HepG2 (cell line): ENCODE results near the gene MUL1. TPM values are rescaled to one million over a fixed set of nuclear protein-coding genes. Genes with fewer than 3 reads are reported as not detected.
A peak's percentile ranks its signal among the peaks of the same experiment; 100 is the strongest.

Source experiments
- ATAC-seq: fragments of 200-7000 bp; cut with Tn5 transposase; 3 replicates; pipeline ENCODE4 v1.9.1; 2020; ENCODE audit warnings: mild to moderate bottlenecking, moderate library complexity
- BruUV-seq: library from RNA; stranded (reverse); fragments of 400-500 nt; replicated peaks from 2 replicates; lab custom pipeline; 2021; lab: Mats Ljungman, UMichigan
- CTCF ChIA-PET: fragments of 300-600 bp; formaldehyde crosslinking; extraction: SDS; loops from one replicate; lab custom pipeline; 2021; ENCODE audit warnings: low total read pairs, inconsistent platforms, low intra/inter-chr PET ratio; lab: Yijun Ruan, JAX
- POLR2A ChIA-PET: fragments of 350-600 bp; sonication (Branson Sonifier 250); formaldehyde crosslinking; loops from one replicate; lab custom pipeline; 2020; ENCODE audit warnings: antibody characterized with exemption, inconsistent platforms; lab: Yijun Ruan, JAX
- DNase-seq: peaks from one replicate; pipeline ENCODE4 v3.0.0-alpha.2; 2015; ENCODE audit warnings: low spot score
- FAIRE-seq: peaks from 3 replicates; lab custom pipeline; 2011; peaks lifted over from hg19 to GRCh38; lab: Jason Lieb, UNC
- H2AFZ ChIP-seq: one replicate; pipeline ENCODE4 v1.6.1; 2011; ENCODE audit warnings: low read length, inconsistent platforms
- H3K27ac ChIP-seq: fragments of 300-600 bp; 3 replicates; pipeline ENCODE4 v1.8.0; 2011; ENCODE audit warnings: mixed run types, mild to moderate bottlenecking, mixed read lengths, low read length, inconsistent platforms; ENCODE audit not compliant: insufficient read depth; ENCODE audit errors: extremely low read length
- H3K27me3 ChIP-seq, 2 experiments: fragments of 200-600 bp in 1 of 2; 2 replicates in 1 of 2; 3 replicates in 1 of 2; pipeline versions ENCODE4 v1.6.0 to v1.8.0; 2011; ENCODE audit warnings: low read length in 2 of 2, mild to moderate bottlenecking in 2 of 2, moderate library complexity in 2 of 2, inconsistent platforms in 1 of 2; ENCODE audit not compliant: insufficient read depth in 2 of 2, control insufficient read depth in 1 of 2
- H3K36me3 ChIP-seq, 2 experiments: fragments of 200-600 bp in 1 of 2; replicated peaks in 1 of 2; 2 replicates in 1 of 2; 3 replicates in 1 of 2; pipeline versions ENCODE4 v1.5.1 to v1.8.0; 2011; ENCODE audit warnings: low read length in 2 of 2, inconsistent platforms in 1 of 2; ENCODE audit not compliant: insufficient read depth in 2 of 2, control insufficient read depth in 1 of 2
- H3K4me1 ChIP-seq: 2 replicates; pipeline ENCODE4 v1.5.1; 2012; ENCODE audit warnings: low read length, inconsistent platforms; ENCODE audit not compliant: insufficient read depth
- H3K4me2 ChIP-seq: 2 replicates; pipeline ENCODE4 v1.6.0; 2011; ENCODE audit warnings: low read depth, low read length, inconsistent platforms
- H3K4me3 ChIP-seq, 3 experiments: fragments of 200-600 bp in 1 of 3; sonication (generic), shearing (Covaris generic) in 1 of 3; replicated peaks in 1 of 3; 2 replicates each; pipeline ENCODE4 v1.5.1; 2011 to 2016; ENCODE audit warnings: low read length in 3 of 3, inconsistent platforms in 2 of 3, low read depth in 2 of 3, mild to moderate bottlenecking in 2 of 3, control low read depth in 1 of 3, mixed read lengths in 1 of 3; ENCODE audit not compliant: insufficient read depth in 1 of 3
- H3K79me2 ChIP-seq: one replicate; pipeline ENCODE4 v1.6.1; 2011; ENCODE audit warnings: low read length, inconsistent platforms; ENCODE audit not compliant: insufficient read depth
- H3K9ac ChIP-seq: 2 replicates; pipeline ENCODE4 v1.6.0; 2011; ENCODE audit warnings: mild to moderate bottlenecking, low read depth, low read length, inconsistent platforms; ENCODE audit not compliant: insufficient read depth
- H3K9me3 ChIP-seq: 2 replicates; pipeline ENCODE4 v1.5.1; 2012; ENCODE audit warnings: mild to moderate bottlenecking, low read length
- H4K20me1 ChIP-seq: 2 replicates; pipeline ENCODE4 v1.6.0; 2011; ENCODE audit warnings: inconsistent platforms, mild to moderate bottlenecking, low read length, moderate library complexity; ENCODE audit not compliant: insufficient read depth
- CHD2 ChIP-seq: IDR thresholded peaks from 2 replicates; pipeline ENCODE4 v1.6.1; 2011; ENCODE audit warnings: low read depth, low read length, improper control_type of control experiment
- HNF4A ChIP-seq: sonication (generic); formaldehyde crosslinking; IDR thresholded peaks from 2 replicates; pipeline ENCODE4 v1.4.0; 2020; ENCODE audit warnings: missing genetic modification reagents
- HNRNPUL1 ChIP-seq: fragments of 200-400 bp; formaldehyde crosslinking; IDR thresholded peaks from 2 replicates; pipeline ENCODE4 v1.6.1; 2017; ENCODE audit warnings: low read depth, mild to moderate bottlenecking, low read length, moderate library complexity
- ISX ChIP-seq: sonication (generic); formaldehyde crosslinking; conservative IDR thresholded peaks from 2 replicates; pipeline ENCODE4 v1.5.0; 2020; ENCODE audit warnings: missing genetic modification reagents
- KDM5B ChIP-seq: sonication (generic); formaldehyde crosslinking; IDR thresholded peaks from 2 replicates; pipeline ENCODE4 v1.4.0; 2020; ENCODE audit warnings: missing genetic modification reagents, mild to moderate bottlenecking, borderline replicate concordance
- MAFF ChIP-seq: IDR thresholded peaks from 2 replicates; pipeline ENCODE4 v1.6.1; 2011; ENCODE audit warnings: low read depth, low read length, improper control_type of control experiment
- MAFK ChIP-seq, 2 experiments: IDR thresholded peaks in 1 of 2; conservative IDR thresholded peaks in 1 of 2; 2 replicates each; pipeline ENCODE4 v1.6.1; 2011; ENCODE audit warnings: improper control_type of control experiment in 2 of 2, low read length in 2 of 2
- MATR3 ChIP-seq: sonication (generic); formaldehyde crosslinking; IDR thresholded peaks from 2 replicates; pipeline ENCODE4 v1.4.0; 2020; ENCODE audit warnings: missing genetic modification reagents
- TBX3 ChIP-seq: fragments of 450-650 bp; IDR thresholded peaks from 2 replicates; pipeline ENCODE4 v1.6.1; 2017; ENCODE audit warnings: antibody characterized with exemption, mild to moderate bottlenecking, inconsistent platforms, borderline replicate concordance
- TIGD3 ChIP-seq: sonication (generic); formaldehyde crosslinking; IDR thresholded peaks from 2 replicates; pipeline ENCODE4 v1.5.1; 2020; ENCODE audit warnings: mild to moderate bottlenecking, missing genetic modification reagents, borderline replicate concordance
- ZNF646 ChIP-seq: sonication (generic); formaldehyde crosslinking; IDR thresholded peaks from 2 replicates; pipeline ENCODE4 v1.9.0; 2021; ENCODE audit warnings: mild to moderate bottlenecking, missing genetic modification reagents
- ZNF703 ChIP-seq: sonication (generic); formaldehyde crosslinking; IDR thresholded peaks from 2 replicates; pipeline ENCODE4 v1.5.1; 2020; ENCODE audit warnings: missing genetic modification reagents, mild to moderate bottlenecking, moderate library complexity, borderline replicate concordance
- ZNF816 ChIP-seq: sonication (generic); formaldehyde crosslinking; IDR thresholded peaks from 2 replicates; pipeline ENCODE4 v1.8.0; 2022; ENCODE audit warnings: missing genetic modification reagents, mild to moderate bottlenecking, borderline replicate concordance
- WGBS: methylation state at CpG from one replicate; pipeline ENCODE4 v1.1.6; 2017; ENCODE audit warnings: low lambda C conversion rate; 5-methylcytosine and 5-hydroxymethylcytosine counted together
- in situ Hi-C: cut with HindIII; loops from 2 replicates; pipeline ENCODE4 v1.10.0; 2017; ENCODE audit warnings: low pct_unique_long_range_greater_than_20kb; ENCODE audit not compliant: extremely low pct_ligation_motif_present
- intact Hi-C: fragments of 100-400 bp; cut with micrococcal nuclease; formaldehyde crosslinking; loops from one replicate; pipeline ENCODE4 v1.10.0; 2022; ENCODE audit not compliant: unreplicated experiment
- polyA plus RNA-seq, 8 experiments: library from polyadenylated mRNA; depleted of rRNA in 3 of 8; stranded (reverse) in 7 of 8; unstranded in 1 of 8; fragments of >200 nt; fragmentation: Illumina TruSeq in 4 of 8; extraction: Trizol in 4 of 8; gene quantifications; 2 replicates each; pipeline versions ENCODE4 v1.2.1 to v1.2.3, GENCODE V29; 2011 to 2016; ENCODE audit warnings: low read depth in 4 of 8, missing spikeins in 1 of 8, mixed read lengths in 1 of 8; ENCODE audit not compliant: insufficient read depth in 1 of 8
- total RNA-seq, 5 experiments: library from RNA; depleted of rRNA; stranded (reverse); fragments of >200 nt; fragmentation: Illumina TruSeq; extraction: Trizol; gene quantifications; 2 replicates each; pipeline ENCODE4 v1.2.3, GENCODE V29; 2016; ENCODE audit warnings: low read depth in 1 of 5

Gene MUL1
- total and polyA plus RNA-seq, 2 of the 13 experiments (the other 11 are each of a cell fraction or from before 2014, with no cell fraction given) = 21.5 to 26.5 TPM

DNA sequence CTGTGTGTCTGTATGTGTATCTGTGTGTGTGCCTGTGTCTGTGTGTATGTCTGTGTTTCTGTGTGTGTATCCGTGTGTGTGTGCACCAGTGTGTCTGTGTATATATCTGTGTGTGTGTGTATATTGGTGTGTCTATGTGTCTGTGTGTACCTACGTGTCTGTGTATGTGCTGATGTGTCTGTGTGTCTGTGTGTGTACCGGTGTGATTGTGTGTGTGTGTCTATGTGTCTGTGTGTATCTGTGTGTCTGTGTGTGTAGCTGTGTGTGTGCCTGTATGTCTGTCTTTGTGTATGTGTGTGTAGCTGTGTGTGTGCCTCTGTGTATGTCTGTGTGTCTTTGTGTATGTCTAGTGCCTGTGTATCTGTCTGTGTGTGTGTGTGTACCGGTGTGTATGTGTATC is 53.9 kb downstream of the MUL1 start (continued):
- TF ChIP-seq ZNF646 (CRISPR knock-in tag) = peak; percentile 74; the same call in 1 of the 2 replicates
- TF ChIP-seq ZNF816 = no peak
- TF ChIP-seq, all 625 proteins: peak for 3

- H3K36me3 ChIP-seq = no peaks in the 10 kb centered on the region
- POLR2A ChIA-PET = no interaction called here
- no peaks in the 10 kb centered on the region for H4K20me1 ChIP-seq
- FAIRE-seq (no peak), DNase-seq (peak; percentile 7), ATAC-seq (no peak)
- no peak overlapping the region for H3K27ac ChIP-seq
- in situ Hi-C loops (no loop called here), intact Hi-C loops (no loop called here)
- H3K4me2 ChIP-seq = no peak overlapping the region
- no peaks in the 10 kb centered on the region for H3K9me3 ChIP-seq
- no peak overlapping the region for H2AFZ ChIP-seq
- no peaks in the 10 kb centered on the region for H3K79me2 ChIP-seq
- peaks cover 1 to 5% of the 10 kb centered on the region in 2 experiments; a peak in 1 of 5 replicates for H3K27me3 ChIP-seq
- H3K9ac ChIP-seq = no peak overlapping the region
- BruUV-seq = no TSS peak
- 49% methylated on average over 4 of the region's 4 CpGs for WGBS
- H3K4me3 ChIP-seq = no peak overlapping the region
- H3K4me1 ChIP-seq = 0 out of 2 replicates have a peak, but pooled peaks cover 1% of the 10 kb centered on the region
- CTCF ChIA-PET = no interaction called here
- TF ChIP-seq ISX (CRISPR knock-in tag) (no peak), TIGD3 (CRISPR knock-in tag) (no peak), HNF4A (CRISPR knock-in tag) (no peak), MAFK (conservative IDR thresholded peaks at IDR 0.05 in 1 of 2, IDR thresholded peaks at IDR 0.05 in 1 of 2; ENCODE audit: low read length in 2 of 2) (peak; percentile 36 to 37; a peak in 2 of 4 replicates), TBX3 (no peak), HNRNPUL1 (no peak), KDM5B (CRISPR knock-in tag) (no peak), ZNF703 (CRISPR knock-in tag) (no peak), CHD2 (no peak), MATR3 (CRISPR knock-in tag) (no peak), MAFF (peak; percentile 44; the same call in 1 of the 2 replicates)
Measured at GRCh38 chr1:20449735-20450311, 58.1 kb downstream of the MUL1 start.
